ENCODE data around the gene AQP12A. TPM values are rescaled to one million over a fixed set of nuclear protein-coding genes. Genes with fewer than 3 reads are reported as not detected.

Gene AQP12A
- total RNA-seq, 4 donors from 2014 or later, result not detected

- TF ChIP-seq CTCF (IDR thresholded peaks at IDR 0.05), result no peak
- ATAC-seq (ENCODE audit: low FRiP score) (no peak), DNase-seq (ENCODE audit: low spot score) (no peak)
These were observed 9.5 kb downstream of the AQP12A start for GRCh38 chr2:240701091-240701735.

- DNase-seq (ENCODE audit: low spot score) (no peak), ATAC-seq (ENCODE audit: low FRiP score) (no peak)
- TF ChIP-seq CTCF (IDR thresholded peaks at IDR 0.05), result no peak
These were observed 10.3 kb downstream of the AQP12A start for GRCh38 chr2:240701736-240702639.

GRCh38 chr2:240702640-240703011 lies 11.0 kb downstream of the AQP12A start:
- ATAC-seq (ENCODE audit: low FRiP score) (no peak), DNase-seq (ENCODE audit: low spot score) (no peak)
- TF ChIP-seq CTCF (IDR thresholded peaks at IDR 0.05), result no peak

GRCh38 chr2:240703417-240704341 lies 12.0 kb downstream of the AQP12A start:
- no peak for ATAC-seq (ENCODE audit: low FRiP score)
- no peak for DNase-seq (ENCODE audit: low spot score)
- no peak for TF ChIP-seq CTCF (IDR thresholded peaks at IDR 0.05)

- no peak for ATAC-seq (ENCODE audit: low FRiP score)
- DNase-seq (ENCODE audit: low spot score), result no peak
- TF ChIP-seq CTCF (IDR thresholded peaks at IDR 0.05), result no peak
These were observed 13.0 kb downstream of the AQP12A start for GRCh38 chr2:240704651-240705050.

- ATAC-seq (ENCODE audit: low FRiP score), result no peak
- TF ChIP-seq CTCF (IDR thresholded peaks at IDR 0.05), result no peak
- DNase-seq (ENCODE audit: low spot score), result no peak
These were observed 13.6 kb downstream of the AQP12A start for GRCh38 chr2:240705204-240705791.
